Skin epidermis (tissue), 12 donors: Measurements from ENCODE around the gene BOD1.
A peak's percentile ranks its signal among the peaks of the same experiment; 100 is the strongest.

Source experiments
- H3K27ac ChIP-seq, 21 experiments: fragments of 200-600 bp; sonication (generic) in 11 of 21; one replicate each; pipeline ENCODE4 v1.5.0; 2020; ENCODE audit warnings: mild to moderate bottlenecking in 3 of 21, inconsistent platforms in 2 of 21, moderate library complexity in 2 of 21
- H3K4me3 ChIP-seq, 7 experiments: fragments of 200-600 bp; sonication (generic) in 2 of 7; one replicate each; pipeline ENCODE4 v1.5.0; 2020; ENCODE audit warnings: inconsistent platforms in 2 of 7, mild to moderate bottlenecking in 2 of 7, moderate library complexity in 1 of 7

Gene BOD1

GRCh38 chr5:173582216-173583111, 34.0 kb downstream of the BOD1 start:
- H3K27ac ChIP-seq: no peak overlapping the region
- no peak overlapping the region for H3K4me3 ChIP-seq

GRCh38 chr5:173581408-173582215, 34.8 kb downstream of the BOD1 start:
- no peak overlapping the region for H3K27ac ChIP-seq
- H3K4me3 ChIP-seq: no peak overlapping the region

- Histone ChIP-seq H3K27ac (no peak overlapping the region), H3K4me3 (no peak overlapping the region)
These were observed 37.4 kb downstream of the BOD1 start for GRCh38 chr5:173578947-173579615.

DNA sequence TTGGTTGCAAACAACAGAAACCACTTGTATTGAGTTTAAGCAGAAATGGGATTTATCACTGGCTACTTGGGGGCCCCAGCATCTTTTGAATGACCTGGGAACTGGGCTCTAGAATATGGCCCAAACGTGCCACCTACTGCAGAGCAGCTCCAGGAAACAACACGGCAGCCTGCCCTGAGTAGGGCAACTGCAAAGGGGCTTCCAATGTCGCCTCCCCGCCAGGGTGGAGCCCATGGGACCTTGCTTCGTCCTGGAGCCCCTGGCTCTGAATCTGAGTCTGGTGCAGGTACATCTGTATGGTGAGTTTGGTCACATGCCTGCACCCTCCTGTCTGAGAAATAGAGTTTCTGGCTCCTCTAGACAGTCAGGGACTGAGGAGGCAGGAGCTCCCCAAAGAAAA, 38.6 kb downstream of the BOD1 start:
- Histone ChIP-seq H3K27ac (no peak overlapping the region), H3K4me3 (no peak overlapping the region)

DNA sequence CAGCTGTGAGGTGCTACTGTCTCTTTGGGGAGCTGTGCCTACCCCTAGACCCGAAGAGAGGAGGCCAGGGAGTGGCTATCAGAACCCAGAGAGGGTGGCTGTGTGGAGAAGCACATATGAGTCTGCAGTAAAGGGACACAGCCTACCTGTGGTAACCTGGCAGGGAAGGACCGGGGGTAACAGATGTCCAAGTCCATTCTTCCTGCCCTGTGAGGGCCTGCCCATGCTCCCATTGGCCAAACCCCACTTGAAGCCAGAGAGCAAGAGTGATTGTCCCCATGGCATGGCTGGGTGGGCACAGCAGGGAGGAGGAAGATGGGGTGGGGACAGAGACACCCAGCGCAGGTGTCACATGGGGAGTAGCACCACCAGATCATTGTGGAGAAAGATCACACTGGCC, 39.3 kb downstream of the BOD1 start:
- Histone ChIP-seq H3K27ac (no peak overlapping the region), H3K4me3 (no peak overlapping the region)

- Histone ChIP-seq H3K4me3 (no peak overlapping the region), H3K27ac (no peak overlapping the region)
These were observed 40.5 kb downstream of the BOD1 start for GRCh38 chr5:173575985-173576384.

- Histone ChIP-seq H3K4me3 (no peak overlapping the region), H3K27ac (no peak overlapping the region)
These were observed 41.5 kb downstream of the BOD1 start for GRCh38 chr5:173574983-173575382.

DNA sequence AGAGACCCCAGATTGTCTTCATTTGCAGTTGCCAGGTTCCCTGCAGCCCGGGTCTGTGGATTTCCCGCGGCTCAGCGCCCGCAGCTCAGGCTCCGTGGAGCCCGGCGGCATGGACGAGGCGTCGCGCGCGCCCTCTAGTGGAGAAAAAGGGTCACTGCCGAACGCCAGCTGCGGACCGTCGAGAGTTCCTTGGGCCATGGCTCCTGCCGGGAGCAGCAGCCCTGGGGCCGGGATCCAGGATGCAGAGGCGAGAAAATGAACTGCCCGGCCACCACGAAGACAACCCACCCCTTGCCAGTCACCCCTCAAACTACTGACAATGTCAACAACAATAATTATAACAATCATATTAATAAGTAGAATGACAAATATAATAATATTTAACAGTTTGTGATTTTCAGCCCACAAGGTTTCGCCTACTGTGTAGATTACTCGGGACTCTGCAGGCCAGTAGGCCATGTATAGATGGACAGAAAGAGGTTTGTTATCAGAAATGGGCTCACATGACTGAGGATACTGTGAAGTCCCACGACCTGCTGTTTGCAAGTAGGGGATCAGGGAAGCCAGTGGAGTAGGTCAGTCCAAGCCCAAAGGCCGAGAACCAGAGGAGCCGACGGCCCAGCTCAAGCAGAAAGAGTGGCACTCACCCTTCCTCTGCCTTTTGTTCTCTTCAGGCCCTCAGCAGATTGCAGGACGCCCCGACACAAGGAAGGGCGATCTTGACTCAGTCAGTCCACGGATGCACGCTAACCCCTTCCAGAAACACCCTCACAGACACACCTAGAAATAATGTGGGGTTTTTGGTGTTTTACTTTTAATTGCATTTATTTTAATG, 43.1 kb downstream of the BOD1 start:
- H3K4me3 ChIP-seq: no peak overlapping the region

GRCh38 chr5:173572431-173573125, 43.9 kb downstream of the BOD1 start:
- Histone ChIP-seq H3K27ac (peak overlapping the region in 1 of 21 experiments; percentile 4), H3K4me3 (no peak overlapping the region)

More for the DNA sequence above, 43.1 kb downstream of the BOD1 start:
- H3K27ac ChIP-seq: peak overlapping the region in 1 of 21 experiments; percentile 4

GRCh38 chr5:173570321-173571090, 45.9 kb downstream of the BOD1 start:
- H3K4me3 ChIP-seq: no peak overlapping the region
- H3K27ac ChIP-seq: no peak overlapping the region

DNA sequence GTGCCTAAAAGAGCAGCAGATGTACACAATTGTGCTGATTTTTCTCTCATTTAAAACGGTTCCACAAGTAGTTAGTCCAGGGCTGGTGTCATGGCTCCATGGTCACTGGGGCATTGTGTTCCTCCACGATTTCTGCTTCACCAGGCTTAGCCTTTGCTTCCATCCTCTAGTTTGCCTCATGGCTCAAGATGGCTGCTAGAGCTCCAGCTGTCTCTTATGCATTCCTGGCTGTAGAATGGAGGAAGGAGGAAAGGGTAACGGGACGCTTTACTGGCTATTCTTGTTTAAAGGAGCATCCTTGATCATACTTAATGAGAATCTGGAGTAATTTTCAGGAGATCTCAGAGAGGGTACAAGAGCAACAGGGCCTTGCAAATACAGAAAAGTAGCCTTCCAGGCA, 47.7 kb downstream of the BOD1 start:
- H3K4me3 ChIP-seq: no peak overlapping the region

GRCh38 chr5:173568128-173568527, 48.3 kb downstream of the BOD1 start:
- no peak overlapping the region for H3K27ac ChIP-seq
- H3K4me3 ChIP-seq: no peak overlapping the region

More for the DNA sequence above, 47.7 kb downstream of the BOD1 start:
- no peak overlapping the region for H3K27ac ChIP-seq

DNA sequence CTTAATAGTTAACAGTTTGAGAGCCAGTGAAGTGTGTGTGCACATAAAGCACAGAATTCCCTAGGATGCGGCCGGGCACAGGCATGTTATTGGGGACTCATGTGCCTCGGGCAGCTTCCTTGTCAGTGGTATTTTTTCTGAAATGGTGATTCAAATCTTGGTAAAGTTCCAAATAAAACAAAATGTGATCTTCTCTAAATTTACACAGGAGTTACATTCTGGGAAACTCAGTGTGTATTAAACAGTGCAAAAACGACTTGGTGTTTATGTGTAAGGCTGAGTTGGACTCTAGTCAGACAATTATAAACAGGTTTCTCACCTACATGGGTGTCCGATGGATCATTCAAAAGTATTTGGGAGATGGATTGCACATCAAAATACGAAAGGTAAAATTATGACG, 48.9 kb downstream of the BOD1 start:
- no peak overlapping the region for H3K27ac ChIP-seq
- no peak overlapping the region for H3K4me3 ChIP-seq

DNA sequence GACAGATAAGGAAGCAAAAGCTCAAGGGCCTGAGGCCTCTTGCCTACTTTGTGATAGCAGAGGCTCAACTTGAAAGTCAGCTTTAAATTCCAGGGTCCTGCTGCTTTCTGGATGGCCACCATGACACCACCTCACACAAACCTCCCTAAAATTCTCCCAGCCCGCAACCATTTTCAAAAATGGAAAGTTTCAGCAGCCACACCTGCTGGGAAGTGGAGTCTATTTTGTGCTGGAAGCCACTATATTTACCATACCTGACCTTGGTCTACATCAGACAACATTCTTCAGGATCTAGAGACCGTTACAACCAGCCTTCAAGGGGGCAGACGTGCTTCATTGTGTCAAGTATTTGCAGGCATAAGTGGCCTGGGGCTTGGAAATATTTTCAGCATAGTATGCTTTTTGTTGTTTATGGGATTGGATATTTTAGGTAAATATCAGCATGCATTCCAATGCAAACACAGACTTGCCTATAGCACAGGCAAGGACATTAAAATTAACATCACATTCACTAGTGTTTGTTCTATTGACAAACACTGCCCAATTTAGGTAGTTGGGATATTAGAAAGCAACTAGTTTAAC, 50.9 kb downstream of the BOD1 start:
- Histone ChIP-seq H3K27ac (peak overlapping the region in 1 of 21 experiments; percentile 15), H3K4me3 (no peak overlapping the region)

DNA sequence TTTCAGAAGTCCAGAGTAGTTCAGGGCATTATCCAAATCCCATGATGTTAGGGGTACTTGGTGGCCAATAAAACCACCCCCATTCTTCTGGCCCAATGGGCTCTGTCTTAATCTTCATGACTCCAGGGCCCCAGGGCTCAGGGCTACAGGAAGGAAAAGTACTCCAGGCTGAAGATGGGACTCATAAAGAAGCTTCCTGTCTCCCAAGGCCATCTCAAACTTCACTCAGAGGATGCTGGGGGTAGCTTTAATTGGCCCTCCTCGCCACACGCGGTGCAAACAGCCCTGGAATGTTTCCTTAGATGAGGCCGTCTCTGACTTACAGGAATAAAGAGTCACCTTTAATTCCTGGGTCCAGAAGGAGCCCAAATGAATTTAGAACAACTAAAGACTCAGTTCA, 52.3 kb downstream of the BOD1 start:
- H3K4me3 ChIP-seq: no peak overlapping the region
- H3K27ac ChIP-seq: no peak overlapping the region

DNA sequence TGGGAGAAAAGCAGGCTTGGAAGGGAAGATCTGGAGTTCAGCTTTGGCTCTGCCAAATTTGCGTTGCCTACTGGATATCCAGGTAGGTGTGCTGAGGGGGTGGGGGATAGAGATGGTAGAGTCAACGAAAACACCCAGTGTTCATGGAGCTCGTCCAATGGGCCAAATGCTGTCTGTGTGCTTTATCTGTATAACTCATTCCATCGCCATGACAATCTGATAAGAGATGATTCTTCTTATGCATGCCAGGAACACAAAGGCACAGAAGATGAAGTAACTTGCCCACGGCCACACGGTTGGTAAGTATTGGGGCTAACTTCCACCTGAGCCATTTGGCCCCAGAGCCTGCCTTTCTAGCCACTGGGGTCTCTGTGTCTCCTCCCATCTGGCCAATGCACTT, 53.2 kb downstream of the BOD1 start:
- Histone ChIP-seq H3K27ac (peak overlapping the region in 4 of 21 experiments; percentile 17 to 60 (median 36)), H3K4me3 (no peak overlapping the region)

GRCh38 chr5:173562451-173562850, 54.0 kb downstream of the BOD1 start:
- peak overlapping the region in 5 of 21 experiments; percentile 17 to 60 (median 47) for H3K27ac ChIP-seq

More at GRCh38 chr5:173562451-173562850, 54.0 kb downstream of the BOD1 start:
- no peak overlapping the region for H3K4me3 ChIP-seq
